HG02588 (cell line): Measurements from ENCODE around the gene HSBP1.
A peak's percentile ranks its signal among the peaks of the same experiment; 100 is the strongest.

Experiments
- ATAC-seq: cut with Tn5 transposase; IDR thresholded peaks from one replicate; pipeline ENCODE4 v1.9.1; 2021; ENCODE audit warnings: mild to moderate bottlenecking, moderate library complexity; ENCODE audit not compliant: unreplicated experiment

The HSBP1 gene

GRCh38 chr16:83807710-83808572, at the start of gene HSBP1:
HSBP1 (plus strand) TSS chr16:83807978; CDS start chr16:83808077, 99 bp downstream.
- peak; percentile 91 for ATAC-seq

- no peak for ATAC-seq
These were observed 45.4 kb upstream of the HSBP1 start for GRCh38 chr16:83762141-83762991.

- no peak for ATAC-seq
These were observed 44.8 kb upstream of the HSBP1 start for GRCh38 chr16:83762992-83763358.

GRCh38 chr16:83768986-83769385, 38.8 kb upstream of the HSBP1 start:
- no peak for ATAC-seq

- no peak for ATAC-seq
These were observed 38.3 kb upstream of the HSBP1 start for GRCh38 chr16:83769397-83770008.

GRCh38 chr16:83771306-83771942, 36.4 kb upstream of the HSBP1 start:
- ATAC-seq = no peak

- ATAC-seq = no peak
These were observed 35.0 kb upstream of the HSBP1 start for GRCh38 chr16:83772806-83773205.

GRCh38 chr16:83774066-83774465, 33.7 kb upstream of the HSBP1 start:
- ATAC-seq = no peak

GRCh38 chr16:83776944-83777343, 30.8 kb upstream of the HSBP1 start:
- ATAC-seq = no peak

GRCh38 chr16:83779886-83780285, 27.9 kb upstream of the HSBP1 start:
- ATAC-seq = no peak

GRCh38 chr16:83785455-83785854, 22.3 kb upstream of the HSBP1 start:
- ATAC-seq = no peak

- no peak for ATAC-seq
These were observed 18.0 kb upstream of the HSBP1 start for GRCh38 chr16:83789642-83790401.

- ATAC-seq = no peak
These were observed 15.9 kb upstream of the HSBP1 start for GRCh38 chr16:83791916-83792315.

GRCh38 chr16:83792391-83792790, 15.4 kb upstream of the HSBP1 start:
- no peak for ATAC-seq

GRCh38 chr16:83793179-83793578, 14.6 kb upstream of the HSBP1 start:
- ATAC-seq = no peak

- no peak for ATAC-seq
These were observed 12.8 kb upstream of the HSBP1 start for GRCh38 chr16:83794860-83795554.

GRCh38 chr16:83797013-83797412, 10.8 kb upstream of the HSBP1 start:
- ATAC-seq = no peak

- no peak for ATAC-seq
These were observed 8.4 kb upstream of the HSBP1 start for GRCh38 chr16:83799336-83799735.

- no peak for ATAC-seq
These were observed 5.6 kb upstream of the HSBP1 start for GRCh38 chr16:83802135-83802534.
